K562 (cell line): ENCODE measurements around the gene KRTAP9-2. TPM values are rescaled to one million over a fixed set of nuclear protein-coding genes. Genes with fewer than 3 reads are reported as not detected.

ENCODE experiments used
- polyA plus RNA-seq, 8 experiments: library from polyadenylated mRNA; depleted of rRNA in 4 of 8; stranded (reverse) in 5 of 8; unstranded in 3 of 8; fragments of >200 nt; fragmentation: Nextera tagmentation in 2 of 8; fragmentation: Illumina TruSeq in 1 of 8; extraction: Ambion mirVana in 2 of 8; extraction: Trizol in 1 of 8; gene quantifications; 2 replicates each; pipeline versions ENCODE4 v1.2.1 to v1.2.3, GENCODE V29; 2011 to 2014; ENCODE audit warnings: inconsistent platforms in 1 of 8, missing spikeins in 1 of 8
- small RNA-seq: library from RNA; depleted of rRNA; stranded (forward); fragments of <200 nt; gene quantifications from one replicate; pipeline ENCODE3, GENCODE V24; 2014
- total RNA-seq, 7 experiments: library from RNA; depleted of rRNA in 6 of 7; stranded (reverse); fragments of >200 nt in 6 of 7; fragmentation: Illumina TruSeq in 2 of 7; extraction: Trizol in 2 of 7; gene quantifications; 2 replicates each; pipeline versions ENCODE4 v1.2.1 to v1.2.3, GENCODE V29; 2011 to 2021; ENCODE audit warnings: low replicate concordance in 1 of 7

KRTAP9-2 gene
- total and polyA plus RNA-seq, 9 of the 15 experiments (the other 6 are each of a cell fraction or from before 2014, with no cell fraction given): not detected

Small RNA genes within 50 kb of the gene (small RNA-seq; reads per million reads assigned to genes)
- not detected for gene KRTAP4-17P

Other genes starting within 250 kb of the KRTAP9-2 start
Only the 7 nearest of the 41 such genes appear.
- not detected in 2 replicates for gene KRTAP4-1, start 41.7 kb upstream of the KRTAP9-2 start, total RNA-seq (2014; rRNA removed)
- gene KRTAP4-1, start 41.7 kb upstream of the KRTAP9-2 start, total RNA-seq (2014; rRNA removed; fragmentation: Illumina TruSeq; extraction: Trizol): not detected in 2 replicates
- gene KRTAP4-1, start 41.7 kb upstream of the KRTAP9-2 start, total RNA-seq (2015; rRNA removed; fragmentation: Illumina TruSeq; extraction: Trizol): not detected in 2 replicates
- not detected in 2 replicates for gene KRTAP4-1, start 41.7 kb upstream of the KRTAP9-2 start, total RNA-seq (2021)
- gene KRTAP4-1, start 41.7 kb upstream of the KRTAP9-2 start, polyA plus RNA-seq (2011; rRNA removed): not detected in 2 replicates
- gene KRTAP4-1, start 41.7 kb upstream of the KRTAP9-2 start, polyA plus RNA-seq (2014; fragmentation: Illumina TruSeq; extraction: Trizol): not detected in 2 replicates
- not detected for gene KRTAP4-1, start 41.7 kb upstream of the KRTAP9-2 start, polyA plus RNA-seq (2014; fragmentation: Nextera tagmentation; extraction: Ambion mirVana)
- 0.09 TPM in 1 of 2 replicates, not detected in the other for gene KRTAP4-1, start 41.7 kb upstream of the KRTAP9-2 start, polyA plus RNA-seq (2014; rRNA removed)
- gene KRTAP9-1, start 36.8 kb upstream of the KRTAP9-2 start, total RNA-seq (2014; rRNA removed): not detected in 2 replicates
- not detected in 2 replicates for gene KRTAP9-1, start 36.8 kb upstream of the KRTAP9-2 start, total RNA-seq (2014; rRNA removed; fragmentation: Illumina TruSeq; extraction: Trizol)
- not detected in 2 replicates for gene KRTAP9-1, start 36.8 kb upstream of the KRTAP9-2 start, total RNA-seq (2015; rRNA removed; fragmentation: Illumina TruSeq; extraction: Trizol)
- not detected in 2 replicates for gene KRTAP9-1, start 36.8 kb upstream of the KRTAP9-2 start, total RNA-seq (2021)
- gene KRTAP9-1, start 36.8 kb upstream of the KRTAP9-2 start, polyA plus RNA-seq (2011; rRNA removed): not detected in 2 replicates
- gene KRTAP9-1, start 36.8 kb upstream of the KRTAP9-2 start, polyA plus RNA-seq (2014; fragmentation: Illumina TruSeq; extraction: Trizol): not detected in 2 replicates
- gene KRTAP9-1, start 36.8 kb upstream of the KRTAP9-2 start, polyA plus RNA-seq (2014; fragmentation: Nextera tagmentation; extraction: Ambion mirVana): not detected
- gene KRTAP9-1, start 36.8 kb upstream of the KRTAP9-2 start, polyA plus RNA-seq (2014; rRNA removed): not detected in 2 replicates
- not detected in 2 replicates for gene KRTAP9-3, start 5.8 kb downstream of the KRTAP9-2 start, total RNA-seq (2014; rRNA removed)
- not detected in 2 replicates for gene KRTAP9-3, start 5.8 kb downstream of the KRTAP9-2 start, total RNA-seq (2014; rRNA removed; fragmentation: Illumina TruSeq; extraction: Trizol)
- gene KRTAP9-3, start 5.8 kb downstream of the KRTAP9-2 start, total RNA-seq (2015; rRNA removed; fragmentation: Illumina TruSeq; extraction: Trizol): not detected in 2 replicates
- not detected in 2 replicates for gene KRTAP9-3, start 5.8 kb downstream of the KRTAP9-2 start, total RNA-seq (2021)
- gene KRTAP9-3, start 5.8 kb downstream of the KRTAP9-2 start, polyA plus RNA-seq (2011; rRNA removed): not detected in 2 replicates
- gene KRTAP9-3, start 5.8 kb downstream of the KRTAP9-2 start, polyA plus RNA-seq (2014; fragmentation: Illumina TruSeq; extraction: Trizol): not detected in 2 replicates
- gene KRTAP9-3, start 5.8 kb downstream of the KRTAP9-2 start, polyA plus RNA-seq (2014; fragmentation: Nextera tagmentation; extraction: Ambion mirVana): not detected
- not detected in 2 replicates for gene KRTAP9-3, start 5.8 kb downstream of the KRTAP9-2 start, polyA plus RNA-seq (2014; rRNA removed)
- gene KRTAP9-8, start 11.4 kb downstream of the KRTAP9-2 start, total RNA-seq (2014; rRNA removed): not detected in 2 replicates
- gene KRTAP9-8, start 11.4 kb downstream of the KRTAP9-2 start, total RNA-seq (2014; rRNA removed; fragmentation: Illumina TruSeq; extraction: Trizol): not detected in 2 replicates
- not detected in 2 replicates for gene KRTAP9-8, start 11.4 kb downstream of the KRTAP9-2 start, total RNA-seq (2015; rRNA removed; fragmentation: Illumina TruSeq; extraction: Trizol)
- gene KRTAP9-8, start 11.4 kb downstream of the KRTAP9-2 start, total RNA-seq (2021): not detected in 2 replicates
- gene KRTAP9-8, start 11.4 kb downstream of the KRTAP9-2 start, polyA plus RNA-seq (2011; rRNA removed): not detected in 2 replicates
- gene KRTAP9-8, start 11.4 kb downstream of the KRTAP9-2 start, polyA plus RNA-seq (2014; fragmentation: Illumina TruSeq; extraction: Trizol): not detected in 2 replicates
- not detected for gene KRTAP9-8, start 11.4 kb downstream of the KRTAP9-2 start, polyA plus RNA-seq (2014; fragmentation: Nextera tagmentation; extraction: Ambion mirVana)
- not detected in 2 replicates for gene KRTAP9-8, start 11.4 kb downstream of the KRTAP9-2 start, polyA plus RNA-seq (2014; rRNA removed)
- not detected in 2 replicates for gene KRTAP9-4, start 23.0 kb downstream of the KRTAP9-2 start, total RNA-seq (2014; rRNA removed)
- not detected in 2 replicates for gene KRTAP9-4, start 23.0 kb downstream of the KRTAP9-2 start, total RNA-seq (2014; rRNA removed; fragmentation: Illumina TruSeq; extraction: Trizol)
- not detected in 2 replicates for gene KRTAP9-4, start 23.0 kb downstream of the KRTAP9-2 start, total RNA-seq (2015; rRNA removed; fragmentation: Illumina TruSeq; extraction: Trizol)
- not detected in 2 replicates for gene KRTAP9-4, start 23.0 kb downstream of the KRTAP9-2 start, total RNA-seq (2021)
- gene KRTAP9-4, start 23.0 kb downstream of the KRTAP9-2 start, polyA plus RNA-seq (2011; rRNA removed): not detected in 2 replicates
- gene KRTAP9-4, start 23.0 kb downstream of the KRTAP9-2 start, polyA plus RNA-seq (2014; fragmentation: Illumina TruSeq; extraction: Trizol): not detected in 2 replicates
- gene KRTAP9-4, start 23.0 kb downstream of the KRTAP9-2 start, polyA plus RNA-seq (2014; fragmentation: Nextera tagmentation; extraction: Ambion mirVana): not detected
- gene KRTAP9-4, start 23.0 kb downstream of the KRTAP9-2 start, polyA plus RNA-seq (2014; rRNA removed): not detected in 2 replicates
- not detected in 2 replicates for gene KRTAP9-9, start 28.7 kb downstream of the KRTAP9-2 start, total RNA-seq (2014; rRNA removed)
- not detected in 2 replicates for gene KRTAP9-9, start 28.7 kb downstream of the KRTAP9-2 start, total RNA-seq (2014; rRNA removed; fragmentation: Illumina TruSeq; extraction: Trizol)
- not detected in 2 replicates for gene KRTAP9-9, start 28.7 kb downstream of the KRTAP9-2 start, total RNA-seq (2015; rRNA removed; fragmentation: Illumina TruSeq; extraction: Trizol)
- gene KRTAP9-9, start 28.7 kb downstream of the KRTAP9-2 start, total RNA-seq (2021): not detected in 2 replicates
- not detected in 2 replicates for gene KRTAP9-9, start 28.7 kb downstream of the KRTAP9-2 start, polyA plus RNA-seq (2011; rRNA removed)
- not detected in 2 replicates for gene KRTAP9-9, start 28.7 kb downstream of the KRTAP9-2 start, polyA plus RNA-seq (2014; fragmentation: Illumina TruSeq; extraction: Trizol)
- gene KRTAP9-9, start 28.7 kb downstream of the KRTAP9-2 start, polyA plus RNA-seq (2014; fragmentation: Nextera tagmentation; extraction: Ambion mirVana): not detected
- gene KRTAP9-9, start 28.7 kb downstream of the KRTAP9-2 start, polyA plus RNA-seq (2014; rRNA removed): not detected in 2 replicates
- not detected in 2 replicates for gene KRTAP9-6, start 38.7 kb downstream of the KRTAP9-2 start, total RNA-seq (2014; rRNA removed)
- gene KRTAP9-6, start 38.7 kb downstream of the KRTAP9-2 start, total RNA-seq (2014; rRNA removed; fragmentation: Illumina TruSeq; extraction: Trizol): not detected in 2 replicates
- gene KRTAP9-6, start 38.7 kb downstream of the KRTAP9-2 start, total RNA-seq (2015; rRNA removed; fragmentation: Illumina TruSeq; extraction: Trizol): not detected in 2 replicates
- not detected in 2 replicates for gene KRTAP9-6, start 38.7 kb downstream of the KRTAP9-2 start, total RNA-seq (2021)
- gene KRTAP9-6, start 38.7 kb downstream of the KRTAP9-2 start, polyA plus RNA-seq (2011; rRNA removed): not detected in 2 replicates
- not detected in 2 replicates for gene KRTAP9-6, start 38.7 kb downstream of the KRTAP9-2 start, polyA plus RNA-seq (2014; fragmentation: Illumina TruSeq; extraction: Trizol)
- not detected for gene KRTAP9-6, start 38.7 kb downstream of the KRTAP9-2 start, polyA plus RNA-seq (2014; fragmentation: Nextera tagmentation; extraction: Ambion mirVana)
- not detected in 2 replicates for gene KRTAP9-6, start 38.7 kb downstream of the KRTAP9-2 start, polyA plus RNA-seq (2014; rRNA removed)